HG02852 (cell line): ENCODE data around the gene MESP2.
"Not testable (repeated sequence)": the region's sequence is repeated elsewhere in the genome, so short reads cannot be mapped to it uniquely, and the experiment has no call there.

ENCODE experiments used
- ATAC-seq: cut with Tn5 transposase; IDR thresholded peaks from one replicate; pipeline ENCODE4 v1.9.1; 2021; ENCODE audit warnings: mild to moderate bottlenecking, moderate library complexity; ENCODE audit not compliant: unreplicated experiment

MESP2 gene

GRCh38 chr15:89777782-89778380, 1.7 kb downstream of the MESP2 start:
- no peak for ATAC-seq

DNA sequence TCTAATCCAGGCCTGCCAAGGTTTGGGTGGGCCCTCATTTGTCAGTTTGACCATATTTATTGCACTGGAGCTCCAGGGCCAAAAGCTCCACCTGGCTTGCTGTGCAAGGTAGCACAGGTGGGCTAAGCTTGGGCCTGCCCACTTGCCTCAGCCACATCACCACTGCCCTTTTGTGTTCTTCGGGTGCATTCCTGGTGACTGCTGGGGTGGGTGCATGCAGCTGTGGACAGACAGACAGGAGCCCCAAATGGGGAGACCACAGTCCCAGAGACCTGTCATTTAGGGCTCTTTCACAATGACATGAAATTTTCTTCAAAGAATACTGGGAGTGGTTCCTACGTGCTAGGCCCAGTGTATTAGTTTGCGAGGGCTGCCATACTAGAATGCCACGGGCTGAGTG, 2.7 kb downstream of the MESP2 start:
- ATAC-seq = no peak

DNA sequence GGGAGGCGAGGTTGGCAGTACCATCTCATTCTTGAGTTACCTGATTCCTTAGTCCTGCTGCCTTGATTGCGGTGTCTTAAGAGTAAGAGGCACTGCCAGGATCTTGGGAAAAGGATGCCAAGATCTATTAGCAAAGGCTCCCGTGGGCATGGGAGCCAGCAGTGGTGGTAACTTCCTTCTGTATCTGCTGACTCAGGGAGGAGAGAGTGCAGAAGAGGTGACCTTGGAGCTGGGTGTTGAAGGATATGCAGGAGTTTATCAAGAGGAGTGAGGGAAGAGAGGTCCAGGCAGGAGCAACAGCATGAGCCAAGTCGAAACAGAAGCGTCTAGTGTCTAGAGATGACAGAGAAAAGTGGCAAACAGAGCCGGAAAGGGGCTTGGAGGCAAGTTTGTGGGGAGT, 4.5 kb downstream of the MESP2 start:
- no peak for ATAC-seq

DNA sequence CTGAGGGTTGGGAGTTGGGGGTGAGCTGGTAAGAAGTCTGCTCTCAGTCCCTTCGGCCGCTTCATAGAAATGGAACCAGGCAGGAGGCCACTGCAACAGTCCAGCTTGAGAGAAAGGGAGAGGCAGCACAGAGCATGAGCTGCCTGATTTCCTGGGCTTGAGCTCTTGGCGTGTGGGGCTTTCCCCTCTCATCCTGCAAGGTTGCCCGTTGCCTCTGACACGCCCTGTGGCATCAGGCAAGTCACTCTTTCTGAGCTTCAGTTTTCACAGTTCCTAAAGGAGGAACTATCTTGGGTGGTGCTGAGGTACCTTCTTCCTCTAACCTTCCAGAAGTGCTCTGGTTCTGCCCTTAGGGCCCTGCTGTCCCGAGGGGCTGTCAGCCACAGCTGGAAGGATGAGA, 4.9 kb downstream of the MESP2 start:
- no peak for ATAC-seq

DNA sequence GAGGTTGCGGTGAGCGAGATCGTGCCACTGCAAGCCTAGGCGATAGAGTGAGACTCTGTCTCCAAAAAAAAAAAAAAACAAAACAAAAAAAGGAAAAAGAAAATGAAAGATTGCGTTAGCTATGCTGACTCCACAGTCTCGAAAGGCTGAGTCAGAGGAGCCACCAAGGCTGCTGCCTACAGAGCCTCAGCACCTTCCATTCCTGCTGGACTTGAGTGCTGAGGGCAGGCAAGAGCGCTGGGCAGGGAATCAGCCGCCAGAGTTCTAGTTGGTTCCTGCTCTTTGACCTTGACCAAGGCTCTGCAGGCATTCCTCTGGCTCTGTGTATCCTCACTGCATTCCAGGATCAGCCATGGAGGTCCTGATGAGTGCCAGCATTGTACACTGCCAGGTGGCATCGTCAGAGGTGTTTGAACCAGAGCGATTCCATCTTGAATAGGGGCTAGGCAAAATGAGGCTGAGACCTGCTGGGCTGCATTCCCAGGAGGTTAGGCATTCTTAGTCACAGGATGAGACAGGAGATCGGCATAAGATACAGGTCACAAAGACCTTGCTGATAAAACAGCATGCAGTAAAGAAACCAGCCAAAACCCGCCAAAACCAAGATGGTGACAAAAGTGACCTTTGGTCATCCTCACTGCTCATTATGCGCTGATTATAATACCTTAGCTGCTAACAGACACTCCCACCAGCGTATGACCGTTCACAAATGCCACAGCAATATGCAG, 5.9 kb downstream of the MESP2 start:
- ATAC-seq = no peak

DNA sequence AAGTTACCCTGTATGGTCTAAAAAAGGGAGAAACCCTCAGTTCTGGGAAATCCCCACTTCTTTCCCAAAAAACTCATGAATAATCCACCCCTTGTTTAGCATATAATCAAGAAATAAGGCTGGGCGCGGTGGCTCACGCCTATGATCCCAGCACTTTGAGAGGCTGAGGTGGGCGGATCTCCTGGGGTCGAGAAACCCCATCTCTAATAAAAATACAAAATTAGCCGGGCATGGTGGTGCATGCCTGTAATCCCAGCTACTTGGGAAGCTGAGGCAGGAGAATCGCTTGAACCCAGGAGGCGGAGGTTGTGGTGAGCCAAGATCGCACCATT, 6.5 kb downstream of the MESP2 start:
- ATAC-seq = not testable (repeated sequence)

DNA sequence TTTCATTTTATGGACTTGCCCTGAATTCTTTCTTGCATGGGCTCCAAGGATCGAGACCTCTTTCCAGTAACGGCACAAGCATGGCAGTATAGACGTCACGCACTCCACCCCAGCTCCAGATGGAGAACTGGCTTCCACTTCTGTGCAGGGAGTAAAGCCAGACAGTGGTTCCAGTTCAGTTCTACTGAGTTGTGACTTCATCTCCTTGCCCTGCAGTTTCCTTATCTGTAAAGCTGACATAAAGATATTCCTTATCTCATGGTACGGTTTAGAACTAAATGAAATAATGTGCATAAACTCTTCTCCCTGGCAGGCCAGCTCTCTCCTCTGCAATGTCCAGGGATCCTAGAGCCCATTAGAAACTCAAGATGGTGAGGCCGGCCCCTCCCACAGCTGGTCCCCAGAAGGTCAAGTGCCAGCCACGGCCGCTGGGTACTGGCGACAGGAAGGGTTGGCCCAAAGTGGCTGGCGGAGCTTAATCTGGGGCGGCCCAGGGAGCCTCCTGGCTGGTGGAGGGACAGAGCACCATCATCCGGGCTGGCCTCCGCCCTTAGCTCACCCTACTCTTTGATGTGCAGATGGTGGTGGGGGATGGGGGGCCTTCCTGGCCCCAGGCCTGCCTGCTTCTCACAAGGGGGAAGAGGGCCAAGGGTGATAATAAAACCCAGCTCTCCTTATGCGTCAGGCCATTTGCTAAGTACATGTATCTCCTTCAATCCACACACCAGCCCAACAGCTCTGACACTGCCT, 7.2 kb downstream of the MESP2 start:
- ATAC-seq = no peak

DNA sequence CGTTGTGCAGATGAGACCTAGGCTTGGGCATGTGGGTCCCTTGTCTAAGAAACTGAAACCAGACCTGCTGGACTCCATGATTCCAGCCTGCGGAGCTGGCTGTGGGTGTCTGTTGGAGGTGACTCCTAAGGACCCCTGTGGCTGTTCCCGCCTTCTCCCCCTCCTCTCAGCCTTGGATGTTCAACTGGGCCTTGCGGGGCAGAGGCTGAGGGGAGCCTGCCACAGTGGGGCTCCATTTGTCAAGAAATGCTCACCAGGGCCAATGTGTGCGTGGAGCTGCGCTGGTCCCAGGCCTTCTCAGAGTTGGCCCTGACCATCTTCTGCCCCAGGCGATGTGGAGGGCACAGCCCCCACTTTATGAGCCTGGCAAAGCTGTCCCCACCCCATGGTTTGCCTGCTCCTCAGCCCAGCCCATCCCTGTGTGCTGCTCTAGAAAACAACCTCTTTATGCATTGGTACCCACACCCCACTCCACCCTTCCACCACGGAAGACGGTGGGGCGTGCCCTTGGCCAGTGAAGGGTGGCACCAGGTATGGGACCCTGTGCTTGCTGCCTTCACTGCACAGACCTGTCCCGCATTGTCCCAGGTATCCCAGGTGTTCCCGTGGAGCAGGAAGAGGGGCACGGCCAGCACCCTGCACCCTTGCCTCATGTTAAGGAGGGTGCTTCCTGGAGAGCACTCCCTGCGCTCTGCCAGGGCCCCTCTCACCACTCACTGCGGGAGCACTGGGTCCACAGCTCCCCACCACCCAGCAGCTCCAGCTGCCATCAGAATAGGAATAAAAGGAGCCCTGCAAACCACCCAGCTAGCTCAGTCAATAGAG, 7.9 kb downstream of the MESP2 start:
- no peak for ATAC-seq

- no peak for ATAC-seq
These were observed 8.5 kb downstream of the MESP2 start for GRCh38 chr15:89784686-89784960.

GRCh38 chr15:89785064-89785773, 9.1 kb downstream of the MESP2 start:
- ATAC-seq = no peak

DNA sequence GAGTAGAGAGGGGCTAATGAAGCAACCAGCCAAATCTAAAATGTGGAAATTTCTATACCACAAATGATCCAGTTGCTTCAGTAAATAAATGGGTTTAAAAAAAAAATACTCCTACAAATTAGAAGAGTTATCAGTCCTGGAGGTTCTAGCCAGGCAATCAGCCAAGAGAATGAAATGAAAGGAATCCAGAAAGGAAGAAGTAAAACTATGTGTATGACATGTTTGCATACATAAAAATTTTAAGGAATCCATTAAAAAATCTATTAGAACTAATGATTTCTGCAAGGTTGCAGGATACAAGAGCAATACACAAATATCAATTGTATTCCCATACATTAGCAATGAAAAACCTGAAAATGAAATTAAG, 9.6 kb downstream of the MESP2 start:
- no peak for ATAC-seq

DNA sequence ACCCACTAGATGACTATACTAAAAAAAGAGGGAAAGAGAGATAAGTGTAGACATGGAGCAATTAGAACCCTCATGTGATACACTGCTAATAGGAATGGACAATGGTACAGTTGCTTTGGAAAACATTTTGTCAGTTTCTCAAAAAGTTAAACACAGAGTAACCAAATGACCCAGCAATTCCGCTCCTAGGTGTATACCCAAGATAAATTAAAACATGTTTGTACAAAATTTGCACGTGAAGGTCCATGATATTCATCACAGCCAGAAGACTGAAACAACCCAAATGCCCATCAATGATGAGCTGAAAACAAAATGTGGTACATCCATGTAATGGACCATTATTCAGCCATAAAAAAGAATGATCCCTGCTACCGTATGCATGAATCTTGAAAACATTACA, 11.8 kb downstream of the MESP2 start:
- no peak for ATAC-seq

GRCh38 chr15:89788585-89788984, 12.5 kb downstream of the MESP2 start:
- not testable (repeated sequence) for ATAC-seq

DNA sequence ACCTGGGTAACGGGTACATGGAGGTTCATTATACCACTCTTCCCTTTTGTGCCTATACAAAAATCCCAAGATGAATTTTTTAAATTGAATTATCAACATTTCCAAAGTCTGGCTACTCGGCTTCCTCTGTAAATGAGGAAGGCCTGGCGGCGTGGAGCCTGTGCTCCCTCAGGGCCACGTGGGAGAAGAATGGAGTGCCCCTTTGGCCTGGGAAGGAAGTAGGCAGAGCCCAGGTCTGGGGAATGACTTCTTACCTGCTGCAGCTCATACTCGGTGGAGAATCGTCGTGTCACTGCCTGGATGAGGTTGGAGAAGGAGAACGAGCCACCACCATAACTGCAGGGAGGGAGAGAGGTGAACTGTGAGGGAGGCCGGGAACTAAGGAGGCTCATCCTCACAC, 14.1 kb downstream of the MESP2 start:
- no peak for ATAC-seq

DNA sequence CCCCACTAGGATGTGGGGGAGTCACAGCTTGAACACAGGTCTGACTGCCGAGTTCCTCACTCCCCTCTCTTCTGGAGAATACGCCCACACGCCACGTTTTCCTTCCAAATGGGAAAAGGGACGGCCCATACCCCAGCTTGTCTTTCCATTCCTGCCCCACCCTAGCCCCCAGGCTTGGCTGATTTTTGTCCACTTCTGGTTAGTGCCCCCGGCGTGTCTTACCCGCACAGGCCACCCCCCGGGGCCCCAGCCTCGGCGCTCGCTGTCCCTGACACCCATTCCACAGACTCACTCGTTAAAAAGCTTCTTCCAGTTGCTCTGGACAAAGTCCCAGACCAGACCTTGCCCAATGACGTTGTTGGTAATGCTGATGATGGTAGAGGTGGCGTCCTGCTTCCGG, 14.5 kb downstream of the MESP2 start:
- no peak for ATAC-seq

GRCh38 chr15:89792106-89792805, 16.1 kb downstream of the MESP2 start:
- no peak for ATAC-seq

DNA sequence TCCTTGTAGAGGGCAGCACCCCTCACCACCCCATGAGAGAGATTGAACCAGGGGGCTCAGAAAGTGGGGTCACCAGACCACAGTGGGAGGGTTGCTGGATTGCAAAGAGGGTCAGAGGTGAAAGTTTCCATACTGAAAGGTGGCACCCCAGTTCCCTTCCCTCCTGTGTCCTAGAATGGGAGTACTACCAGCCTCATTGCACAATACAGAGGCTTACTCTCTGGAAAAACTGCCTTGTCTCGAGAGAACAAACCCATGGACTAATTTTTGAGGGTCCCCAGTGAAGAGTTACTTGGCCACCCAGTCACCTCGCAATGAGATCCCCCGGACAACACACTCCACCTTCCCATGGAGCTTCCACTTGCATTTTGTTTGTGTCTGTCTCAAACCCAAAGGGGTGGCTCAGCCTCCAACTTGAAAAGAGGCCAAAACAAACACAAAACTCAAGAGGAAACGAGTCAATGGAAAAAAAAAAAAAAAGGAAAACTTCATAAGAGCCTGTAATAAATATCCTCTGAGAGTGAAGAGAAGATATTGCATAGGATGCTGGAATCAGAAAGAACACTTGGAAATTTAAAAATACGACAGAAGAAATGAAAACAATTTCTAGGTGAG, 18.6 kb downstream of the MESP2 start:
- no peak for ATAC-seq

DNA sequence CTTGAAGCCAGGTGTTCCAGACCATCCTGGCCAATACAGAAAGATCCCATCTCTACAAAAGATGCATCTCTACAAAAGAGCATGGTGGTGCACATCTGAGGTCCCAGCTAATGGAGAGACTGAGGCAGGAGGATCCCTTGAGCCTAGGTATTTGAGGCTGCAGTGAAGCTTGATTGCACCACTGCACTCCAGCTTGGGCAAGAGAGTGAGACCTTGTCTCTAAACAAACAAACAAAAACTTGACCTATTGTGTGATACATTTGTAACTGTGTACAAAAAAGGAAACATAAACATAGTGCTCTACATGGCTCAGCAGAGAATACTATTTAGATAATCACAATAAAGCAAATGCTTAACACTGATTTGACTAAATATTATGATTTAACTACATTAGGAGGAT, 19.9 kb downstream of the MESP2 start:
- no peak for ATAC-seq

- ATAC-seq = no peak
These were observed 21.6 kb downstream of the MESP2 start for GRCh38 chr15:89797678-89798201.
